Endodermal cell (in vitro differentiated cells): ENCODE measurements around the gene BMPR1B. TPM values are rescaled to one million over a fixed set of nuclear protein-coding genes. Genes with fewer than 3 reads are reported as not detected.

Experiments used
- DNase-seq: peaks from one replicate; pipeline ENCODE4 v3.0.0-alpha.2; 2017
- H3K27ac ChIP-seq: 2 replicates; pipeline ENCODE4 v1.5.1; 2013; ENCODE audit warnings: mild to moderate bottlenecking, low read depth, low read length, moderate library complexity
- H3K27me3 ChIP-seq: 2 replicates; pipeline ENCODE4 v1.6.1; 2013; ENCODE audit warnings: mild to moderate bottlenecking, low read length, moderate library complexity; ENCODE audit not compliant: insufficient read depth, control insufficient read depth, poor library complexity, severe bottlenecking
- H3K36me3 ChIP-seq: 2 replicates; pipeline ENCODE4 v1.7.0; 2013; ENCODE audit warnings: mild to moderate bottlenecking, low read length, moderate library complexity; ENCODE audit not compliant: control insufficient read depth, insufficient read depth
- H3K4me1 ChIP-seq: one replicate; pipeline ENCODE4 v1.7.0; 2013; ENCODE audit warnings: low read length; ENCODE audit not compliant: control insufficient read depth, insufficient read depth
- H3K4me3 ChIP-seq: 2 replicates; pipeline ENCODE4 v1.5.1; 2013; ENCODE audit warnings: mild to moderate bottlenecking, low read length, moderate library complexity
- H3K9ac ChIP-seq: 2 replicates; pipeline ENCODE4 v1.6.1; 2013; ENCODE audit warnings: mild to moderate bottlenecking, low read length, moderate library complexity; ENCODE audit not compliant: poor library complexity, severe bottlenecking; ENCODE audit errors: extremely low read depth
- H3K9me3 ChIP-seq: 2 replicates; pipeline ENCODE4 v1.6.1; 2013; ENCODE audit warnings: mild to moderate bottlenecking, low read length, moderate library complexity; ENCODE audit not compliant: control insufficient read depth
- H3K27ac Mint-ChIP-seq: 2 replicates; pipeline ENCODE4 v1.8.0; 2020; ENCODE audit warnings: mixed read lengths
- H3K27me3 Mint-ChIP-seq: 2 replicates; pipeline ENCODE4 v1.8.0; 2021; ENCODE audit warnings: mild to moderate bottlenecking, mixed read lengths; ENCODE audit not compliant: insufficient read depth
- H3K36me3 Mint-ChIP-seq: 2 replicates; pipeline ENCODE4 v1.8.0; 2020; ENCODE audit warnings: low read depth, mixed read lengths
- H3K4me1 Mint-ChIP-seq: 2 replicates; pipeline ENCODE4 v1.8.0; 2020; ENCODE audit warnings: mixed read lengths
- H3K4me3 Mint-ChIP-seq: 2 replicates; pipeline ENCODE4 v1.8.0; 2020; ENCODE audit warnings: mild to moderate bottlenecking, moderate library complexity, mixed read lengths
- H3K9me3 Mint-ChIP-seq: 2 replicates; pipeline ENCODE4 v1.8.0; 2020; ENCODE audit warnings: mild to moderate bottlenecking, mixed read lengths
- CTCF ChIP-seq: fragments of 200-600 bp; sonication (generic); conservative IDR thresholded peaks from 2 replicates; pipeline ENCODE4 v1.5.0; 2021; ENCODE audit warnings: antibody characterized with exemption, mild to moderate bottlenecking
- WGBS, 2 experiments: methylation state at CpG; one replicate each; pipeline versions ENCODE4 v1.1.5 to v1.1.7; 2013; ENCODE audit warnings: missing lambda C conversion rate in 2 of 2, mixed read lengths in 1 of 2; ENCODE audit not compliant: insufficient coverage in 1 of 2, insufficient read length in 1 of 2; 5-methylcytosine and 5-hydroxymethylcytosine counted together
- total RNA-seq, 2 donors: library from RNA; stranded (reverse); fragmentation: NEBNext Ultra II Directional in 1 of 2; extraction: Animal tissue kit (Norgen Biotek cat#: 25700) in 1 of 2; gene quantifications; 2 replicates in 1 of 2; 3 replicates in 1 of 2; pipeline ENCODE4 v1.2.1, GENCODE V29; 2021

The BMPR1B gene
- total RNA-seq, 2 donors from 2014 or later: 2.8 to 3.6 TPM

DNA sequence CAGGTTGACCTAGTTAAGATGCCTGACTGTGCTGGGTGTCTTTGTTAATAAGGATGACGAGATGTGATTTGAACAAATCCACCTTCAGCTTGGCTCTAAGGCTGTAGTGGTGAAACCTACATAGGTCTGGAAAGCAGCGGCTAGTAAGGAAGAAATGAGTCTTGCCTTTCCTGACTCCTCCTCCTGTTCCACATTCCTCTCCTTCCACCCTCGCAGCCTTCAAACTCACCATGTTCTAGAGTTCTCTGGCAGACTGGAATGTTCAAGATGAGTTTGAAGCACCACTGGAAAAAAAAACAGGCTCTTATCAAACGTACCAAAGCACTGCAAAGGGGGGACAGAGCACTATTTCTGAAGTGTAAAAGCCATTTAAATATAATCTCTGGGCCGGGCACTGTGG lies 395.4 kb downstream of the BMPR1B start:
- no peaks in the 10 kb centered on the region for H3K36me3 Mint-ChIP-seq
- TF ChIP-seq CTCF: no peak
- Histone ChIP-seq H3K27ac (no peak overlapping the region), H3K9me3 (no peaks in the 10 kb centered on the region), H3K27me3 (no peaks in the 10 kb centered on the region), H3K4me1 (no peaks in the 10 kb centered on the region), H3K36me3 (no peaks in the 10 kb centered on the region), H3K4me3 (no peak overlapping the region), H3K9ac (no peak overlapping the region)
- no peaks in the 10 kb centered on the region for H3K9me3 Mint-ChIP-seq
- no peak overlapping the region for H3K27ac Mint-ChIP-seq
- no peak for DNase-seq
- no peaks in the 10 kb centered on the region for H3K4me1 Mint-ChIP-seq
- H3K27me3 Mint-ChIP-seq: no peaks in the 10 kb centered on the region
- no peak overlapping the region for H3K4me3 Mint-ChIP-seq
- 90 to 94% methylated on average over 3 to 5 of the region's 5 CpGs for WGBS, 2 experiments

DNA sequence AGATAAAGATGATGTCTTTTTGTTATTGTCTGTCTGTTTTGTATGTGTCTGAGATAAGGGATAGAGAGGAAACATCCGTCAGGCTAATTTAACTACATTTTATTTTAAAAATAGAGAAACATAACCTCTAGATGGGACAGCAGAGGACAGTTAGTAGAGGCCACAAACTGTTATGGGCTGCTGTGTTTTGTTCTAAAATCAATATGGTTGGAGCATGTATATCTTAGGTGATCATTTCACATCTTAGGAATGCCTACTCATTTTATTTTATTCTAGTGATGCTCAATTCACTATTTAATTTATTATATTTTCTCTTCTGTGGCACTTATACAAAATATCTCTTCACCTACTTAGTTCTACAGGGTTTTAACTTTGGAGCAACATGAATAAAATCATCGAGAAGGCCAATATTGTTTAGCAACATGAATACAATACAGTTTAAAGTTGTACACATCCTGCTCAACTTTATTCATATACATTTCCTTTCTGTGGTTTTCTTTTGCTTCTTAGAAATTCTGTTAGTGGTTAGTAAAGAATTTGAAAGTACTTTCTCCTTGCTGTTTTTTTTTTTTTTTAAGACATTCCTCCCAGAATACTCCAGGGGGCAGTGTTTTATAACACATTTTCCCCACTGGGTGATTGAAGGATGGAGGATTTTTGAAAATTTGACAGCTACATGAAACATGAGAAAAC lies 398.1 kb downstream of the BMPR1B start:
- Histone ChIP-seq H3K9me3 (no peaks in the 10 kb centered on the region), H3K27me3 (no peaks in the 10 kb centered on the region), H3K4me3 (no peak overlapping the region), H3K9ac (no peak overlapping the region), H3K36me3 (no peaks in the 10 kb centered on the region), H3K4me1 (no peaks in the 10 kb centered on the region), H3K27ac (no peak overlapping the region)
- H3K4me3 Mint-ChIP-seq: no peak overlapping the region
- H3K36me3 Mint-ChIP-seq: no peaks in the 10 kb centered on the region
- H3K4me1 Mint-ChIP-seq: peaks cover 17% of the 10 kb centered on the region
- WGBS, 2 experiments: 80 to 95% methylated on average over 1 of the region's 2 CpGs
- peak; percentile 87 for TF ChIP-seq CTCF
- H3K27me3 Mint-ChIP-seq: no peaks in the 10 kb centered on the region
- H3K27ac Mint-ChIP-seq: no peak overlapping the region
- no peak for DNase-seq
- no peaks in the 10 kb centered on the region for H3K9me3 Mint-ChIP-seq

GRCh38 chr4:95156452-95156765 lies 398.7 kb downstream of the BMPR1B start:
- no peaks in the 10 kb centered on the region for H3K36me3 ChIP-seq
- WGBS, 2 experiments: 54 to 58% methylated on average over 2 of the region's 3 CpGs
- no peak overlapping the region for H3K4me3 Mint-ChIP-seq

More at GRCh38 chr4:95156452-95156765, 398.7 kb downstream of the BMPR1B start:
- Mint-ChIP-seq H3K36me3 (no peaks in the 10 kb centered on the region), H3K27ac (no peak overlapping the region), H3K27me3 (no peaks in the 10 kb centered on the region), H3K9me3 (no peaks in the 10 kb centered on the region), H3K4me1 (peaks cover 21% of the 10 kb centered on the region)
- no peaks in the 10 kb centered on the region for H3K9me3 ChIP-seq
- H3K27ac ChIP-seq: no peak overlapping the region
- H3K9ac ChIP-seq: no peak overlapping the region
- H3K27me3 ChIP-seq: no peaks in the 10 kb centered on the region
- H3K4me3 ChIP-seq: no peak overlapping the region
- DNase-seq: no peak
- no peak for TF ChIP-seq CTCF
- no peaks in the 10 kb centered on the region for H3K4me1 ChIP-seq
